HG02642 (cell line): ENCODE results near the gene LIMK1.
"Not testable (repeated sequence)": the region's sequence is repeated elsewhere in the genome, so short reads cannot be mapped to it uniquely, and the experiment has no call there.

ENCODE experiments used
- ATAC-seq: cut with Tn5 transposase; IDR thresholded peaks from one replicate; pipeline ENCODE4 v1.9.1; 2021; ENCODE audit warnings: mild to moderate bottlenecking; ENCODE audit not compliant: unreplicated experiment, poor library complexity

LIMK1 gene

GRCh38 chr7:74167324-74167723 is 83.7 kb downstream of the LIMK1 start:
- ATAC-seq, result not testable (repeated sequence)
